CD4-positive, alpha-beta T cell treated with Interleukin-17A for 4 hours (primary cell): ENCODE data around the gene HOTAIR.

Experiments
- DNase-seq: peaks from one replicate; pipeline ENCODE4 v3.0.0-alpha.2; 2020; ENCODE audit warnings: mixed read lengths

Gene HOTAIR

DNA sequence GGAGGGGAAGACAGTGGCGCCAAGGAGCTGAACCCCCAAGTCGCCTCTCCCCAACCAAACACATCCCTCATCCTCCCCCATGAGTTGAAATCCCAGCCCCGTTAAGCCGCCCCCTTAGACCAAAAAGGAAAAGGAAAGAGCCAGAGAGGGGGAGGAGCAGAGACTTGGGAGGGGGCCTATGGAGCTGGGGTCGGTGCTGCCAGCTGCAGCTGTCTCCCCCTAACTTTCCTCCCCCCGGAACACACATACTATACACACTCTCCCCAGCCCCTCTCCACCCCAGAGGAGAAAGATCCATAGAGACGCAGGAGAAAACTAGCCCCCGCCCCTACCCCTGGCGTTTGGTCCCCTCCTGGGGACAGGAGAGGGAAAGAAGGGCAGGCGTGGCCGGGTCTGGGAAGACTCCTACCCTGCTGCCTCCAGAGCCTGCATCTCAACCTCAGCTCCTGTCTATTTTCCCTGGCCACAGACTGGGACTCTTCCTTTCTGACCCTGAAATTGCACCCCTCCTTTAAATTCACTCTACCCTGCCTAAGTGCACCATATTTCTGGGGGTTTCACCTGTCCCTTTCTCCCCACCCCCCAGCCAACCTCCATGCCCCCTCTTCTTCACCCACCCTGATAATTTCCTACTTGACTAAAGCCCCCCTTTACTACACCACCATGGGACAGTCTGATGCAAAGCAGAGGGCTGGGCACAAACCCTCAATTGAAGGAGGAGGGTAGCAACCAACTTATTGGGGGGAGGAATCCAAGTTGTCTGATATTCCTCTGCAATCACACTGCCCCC lies 23.6 kb upstream of the HOTAIR start:
- DNase-seq: no peak

DNA sequence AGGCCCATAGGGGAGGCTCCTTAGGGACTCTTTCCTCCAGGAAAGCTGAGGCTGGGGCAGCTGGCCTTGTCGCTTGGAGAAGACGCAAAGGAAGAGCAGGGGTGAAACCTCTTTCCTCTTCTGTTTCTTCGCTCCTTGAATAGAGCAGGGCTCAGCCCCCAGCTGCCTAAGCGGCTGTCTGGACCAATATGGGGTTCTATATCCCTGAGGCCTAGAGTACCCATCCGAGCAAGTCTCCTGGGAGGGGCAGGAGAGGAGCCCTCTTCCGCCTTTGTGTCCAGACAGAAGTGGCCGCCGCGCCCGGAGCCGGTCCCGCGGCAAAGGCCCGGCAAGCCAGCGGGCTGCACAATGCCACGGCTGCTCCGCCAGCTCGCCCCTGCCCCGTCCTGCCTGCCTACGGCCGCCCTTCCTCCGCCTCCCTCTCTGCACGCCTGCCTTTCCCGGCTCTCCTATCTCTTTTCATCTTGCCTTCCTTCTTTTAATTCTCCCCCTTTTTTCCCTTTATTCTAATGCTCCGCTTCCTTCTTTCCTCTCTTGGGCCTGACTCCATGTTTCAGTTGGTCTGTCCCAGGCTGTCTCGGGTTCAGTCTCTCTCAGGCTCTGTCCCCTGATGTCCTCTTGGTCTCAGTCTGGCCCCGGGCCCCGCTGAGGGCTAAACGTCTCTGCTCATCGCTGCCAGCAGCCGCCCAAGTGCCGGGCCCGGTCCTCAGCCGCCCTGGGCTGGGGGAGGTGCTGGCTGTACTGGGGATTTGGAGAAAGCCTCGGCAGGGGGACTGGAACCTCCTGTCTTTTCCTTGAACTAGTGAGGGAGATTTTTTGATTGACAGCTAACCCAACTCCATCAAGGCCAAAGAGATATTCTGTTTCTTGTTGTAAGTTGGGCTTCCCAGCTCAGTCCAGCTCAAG lies 22.7 kb upstream of the HOTAIR start:
- no peak for DNase-seq

DNA sequence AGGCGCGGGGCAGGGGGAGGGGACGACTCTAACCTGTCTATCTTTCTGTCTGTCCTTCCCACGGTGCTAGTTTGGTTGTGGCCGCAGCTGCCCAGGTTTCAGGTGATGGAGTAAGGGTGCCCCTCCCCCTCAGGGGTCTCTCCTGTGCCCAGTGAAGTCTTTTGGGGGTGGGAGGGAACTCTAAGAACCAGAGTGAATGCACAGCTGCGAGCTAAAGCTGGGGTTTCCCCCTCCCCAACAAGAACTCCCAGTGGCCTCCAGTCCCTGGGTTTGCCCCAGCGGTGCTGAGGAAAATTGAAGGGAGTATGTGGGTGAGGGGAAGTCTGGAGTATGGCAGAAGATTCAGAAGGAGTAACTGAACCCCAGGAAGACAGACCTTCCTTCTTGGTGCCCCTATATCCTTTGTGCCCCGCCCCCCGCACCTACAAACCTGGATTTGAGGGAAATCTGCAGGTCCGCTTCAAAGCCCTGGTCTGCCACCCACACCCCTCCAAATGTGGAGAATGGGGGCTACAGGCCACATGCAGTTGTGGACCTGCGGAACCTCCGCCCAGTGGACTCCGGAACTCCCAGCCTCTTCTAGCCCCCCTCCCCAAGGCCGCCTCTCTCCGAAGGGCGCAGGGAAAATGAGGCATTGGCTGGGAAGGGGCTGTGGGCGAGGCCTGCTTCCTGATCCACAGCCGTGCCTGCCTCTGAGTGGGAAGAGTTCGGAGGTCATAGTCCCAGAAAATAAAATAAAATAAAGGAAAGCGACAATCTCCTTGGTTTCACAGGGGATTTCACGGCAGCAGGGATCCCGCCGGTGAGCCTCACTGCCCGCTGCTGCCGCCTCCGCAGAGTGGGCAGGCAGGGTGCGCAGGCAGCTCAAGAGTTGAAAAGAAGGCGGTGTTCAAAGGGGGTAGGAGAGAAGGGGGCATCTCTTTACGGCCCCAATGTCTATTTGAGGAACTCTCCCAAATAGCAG lies 21.8 kb upstream of the HOTAIR start:
- DNase-seq: no peak

DNA sequence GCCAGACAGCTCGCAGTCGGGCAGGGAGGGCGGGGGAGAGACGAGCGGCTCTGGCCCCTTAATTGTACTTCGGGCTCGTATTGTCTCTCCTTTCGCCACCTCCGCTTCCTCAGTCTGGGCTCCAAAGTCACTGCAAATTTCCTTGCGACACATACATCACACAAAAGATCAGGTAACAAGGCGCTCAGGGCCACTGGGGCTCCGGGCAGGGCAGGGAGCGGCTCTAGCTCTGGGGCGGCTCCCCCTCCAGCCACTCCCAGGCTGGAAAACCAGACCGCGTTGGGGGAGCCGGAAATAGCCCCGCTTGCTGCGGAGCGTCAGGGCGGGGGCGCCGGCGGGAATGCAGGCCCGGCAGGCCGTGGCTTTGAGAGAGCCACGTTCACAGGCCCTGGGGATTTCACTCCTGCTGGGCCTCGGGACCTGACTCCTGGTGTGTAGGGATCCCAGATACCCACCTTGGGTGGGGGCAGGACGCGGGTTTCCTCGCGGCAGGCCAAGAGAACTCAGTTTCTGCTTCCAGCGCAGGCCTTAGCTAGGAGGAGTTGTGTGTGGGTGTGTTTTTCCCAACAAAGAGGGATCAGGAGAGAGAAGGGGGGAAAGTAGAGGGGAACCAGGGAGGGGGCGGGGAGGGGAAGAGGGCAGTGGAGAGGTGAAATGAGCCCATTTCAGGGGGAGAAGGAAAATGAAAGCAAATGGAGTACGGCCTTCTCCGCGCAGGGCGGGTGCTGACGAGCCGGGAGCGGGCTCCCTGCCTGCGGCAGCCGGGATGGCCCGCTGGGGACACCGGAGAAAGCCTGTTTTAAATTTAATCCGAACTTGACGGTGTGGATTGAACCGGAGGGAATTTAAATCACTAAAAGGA lies 20.9 kb upstream of the HOTAIR start:
- DNase-seq: peak; percentile 43

DNA sequence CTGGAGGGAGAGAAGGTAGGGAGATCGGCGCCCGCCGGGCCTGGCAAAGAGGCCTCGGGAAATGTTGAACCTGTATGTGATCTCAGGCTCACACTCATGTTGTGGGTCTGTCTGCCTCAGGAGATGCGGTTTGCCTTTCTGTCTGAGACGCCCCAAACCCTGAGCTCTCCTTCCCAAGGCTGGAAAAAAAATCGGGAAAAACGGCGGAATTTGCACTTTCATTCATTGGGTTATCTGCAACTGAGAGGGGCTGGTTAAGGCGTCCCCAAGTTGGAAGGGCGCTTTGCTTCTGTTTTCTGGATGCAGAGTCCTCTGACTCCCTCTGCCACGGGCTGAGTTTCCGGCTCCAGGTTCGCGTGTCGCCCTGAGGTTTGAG lies 20.2 kb upstream of the HOTAIR start:
- peak; percentile 51 for DNase-seq

DNA sequence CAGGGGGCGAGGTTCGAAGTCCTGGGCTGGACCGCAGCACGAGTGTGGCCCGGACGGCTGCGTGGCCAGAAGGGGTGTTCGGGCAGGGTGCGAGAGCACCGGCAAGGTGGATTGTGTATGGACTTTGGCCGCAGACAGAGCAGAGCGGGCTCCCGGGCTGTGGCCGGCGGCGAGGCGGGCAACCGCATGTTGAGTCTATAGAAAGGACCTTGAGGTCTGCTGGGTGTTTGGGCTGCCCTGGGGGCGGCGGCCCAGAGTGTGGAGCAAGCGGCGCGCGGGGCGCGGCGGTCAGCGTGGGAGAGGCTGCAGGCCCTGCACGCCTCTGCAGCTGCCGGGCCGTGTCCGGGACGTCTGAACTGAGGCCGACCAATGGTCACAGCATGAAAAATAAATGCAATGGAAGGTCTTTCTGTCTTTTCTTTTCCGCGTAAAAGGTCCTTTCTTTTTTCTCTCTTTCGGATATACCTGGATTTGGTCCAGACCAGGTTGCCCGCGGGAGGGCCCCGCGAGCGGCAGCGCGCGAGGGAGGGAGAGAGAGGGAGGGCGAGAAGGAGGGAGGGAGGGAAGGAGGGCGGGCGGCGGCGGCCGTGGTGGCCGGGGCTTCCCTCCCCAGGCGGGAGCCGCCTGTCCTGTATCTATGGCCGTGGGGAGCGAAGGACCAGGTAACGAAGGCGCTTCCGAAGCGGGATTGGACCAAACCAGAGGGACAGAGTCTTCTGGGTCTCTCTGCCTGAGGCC lies 19.7 kb upstream of the HOTAIR start:
- DNase-seq: no peak

DNA sequence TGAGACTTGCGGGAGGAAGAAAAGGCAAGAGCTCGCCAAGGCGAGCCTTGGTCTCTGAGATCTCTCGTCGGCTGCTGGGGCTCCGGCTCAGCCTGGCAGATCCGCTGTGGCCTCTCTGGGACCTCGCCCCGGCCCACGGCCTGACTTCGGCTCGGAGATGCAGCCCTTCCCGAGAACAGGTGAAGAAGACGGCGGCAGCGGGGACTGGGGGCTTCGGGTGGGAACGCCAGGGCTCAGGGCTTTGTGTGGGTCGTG lies 19.2 kb upstream of the HOTAIR start:
- no peak for DNase-seq

DNA sequence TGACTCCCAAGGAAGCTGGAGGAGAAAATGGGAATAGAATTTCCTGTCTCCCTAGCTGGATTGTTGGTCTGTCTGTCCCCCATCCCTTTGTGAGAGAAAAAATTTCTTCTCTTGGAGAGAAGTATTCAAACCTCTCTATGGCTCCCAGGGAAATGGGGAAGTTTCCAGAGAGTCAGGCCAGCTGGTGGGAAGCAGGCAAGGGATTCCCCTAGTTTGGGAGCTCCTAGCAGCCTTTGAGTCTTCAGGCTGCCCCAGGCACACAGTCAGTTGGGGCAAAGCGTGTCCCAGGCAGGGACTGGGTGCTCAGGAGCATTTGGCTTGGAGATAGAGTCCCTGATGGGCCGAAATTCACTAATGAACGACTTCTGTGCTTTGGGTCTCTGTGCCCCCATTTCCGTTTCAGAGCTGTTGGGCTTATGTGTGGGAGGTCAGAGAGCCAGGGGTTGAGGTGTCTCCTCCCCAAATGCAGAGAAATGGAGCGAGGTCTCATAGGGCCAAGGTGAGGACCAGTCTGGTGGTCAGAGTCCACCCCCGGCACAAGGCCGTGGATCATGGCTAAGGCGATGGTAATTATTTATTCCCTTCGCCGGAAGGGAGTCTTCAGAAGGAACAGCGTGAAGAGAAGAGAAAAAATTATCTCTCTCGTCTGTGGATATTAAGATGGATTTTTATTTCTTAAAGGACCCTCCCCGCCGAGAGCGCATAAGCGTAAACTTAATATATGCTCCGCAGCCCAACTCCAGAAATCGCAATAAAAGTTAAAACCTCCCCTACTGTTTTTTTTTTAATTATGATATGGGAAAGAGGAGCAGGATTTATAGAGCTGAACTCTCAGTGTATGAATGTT lies 18.6 kb upstream of the HOTAIR start:
- DNase-seq: no peak

DNA sequence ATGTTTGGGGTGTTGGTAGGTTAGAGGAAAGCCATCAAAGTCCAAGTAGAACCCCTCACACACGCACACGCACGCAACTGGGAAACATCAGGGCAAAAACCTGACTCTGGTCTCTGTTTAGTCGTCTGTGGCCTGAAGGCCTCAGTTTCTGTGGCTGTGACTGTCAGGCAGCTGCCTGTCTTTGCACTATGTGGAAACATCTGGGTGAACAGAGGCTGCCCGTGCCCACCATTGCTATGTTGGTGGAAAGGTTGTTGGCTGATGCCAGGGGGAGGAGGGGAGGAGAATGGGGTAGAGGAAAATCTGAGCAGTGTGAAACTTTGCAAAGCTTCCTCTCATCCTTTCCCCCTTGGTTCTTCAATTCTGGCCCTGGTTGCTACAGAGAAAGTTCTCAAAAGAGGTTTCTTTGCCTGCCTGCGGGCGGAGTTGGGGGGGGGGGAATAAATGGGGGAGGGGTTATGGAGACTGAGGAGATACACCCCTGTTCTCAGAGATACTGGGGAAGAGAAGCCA lies 17.7 kb upstream of the HOTAIR start:
- DNase-seq: no peak

DNA sequence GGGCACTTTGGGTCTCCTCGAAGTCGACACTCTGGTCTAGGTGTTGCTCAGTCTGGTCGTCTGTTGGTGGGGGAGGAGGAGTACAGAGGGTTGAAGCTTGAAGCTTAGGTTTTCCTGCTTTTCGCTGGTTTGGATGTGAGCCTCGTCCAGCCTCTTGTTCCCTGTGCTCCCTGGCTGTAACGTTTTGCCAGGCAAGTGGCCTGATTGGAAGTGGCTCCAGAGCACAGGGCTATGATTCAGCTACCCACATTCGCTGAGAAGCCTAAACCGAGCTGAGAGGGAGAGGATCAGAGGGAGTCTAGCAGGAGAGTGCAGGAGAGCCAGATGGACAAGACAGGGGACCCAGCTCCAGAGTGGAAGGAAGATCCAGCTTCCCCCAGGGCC lies 16.3 kb upstream of the HOTAIR start:
- DNase-seq: no peak

DNA sequence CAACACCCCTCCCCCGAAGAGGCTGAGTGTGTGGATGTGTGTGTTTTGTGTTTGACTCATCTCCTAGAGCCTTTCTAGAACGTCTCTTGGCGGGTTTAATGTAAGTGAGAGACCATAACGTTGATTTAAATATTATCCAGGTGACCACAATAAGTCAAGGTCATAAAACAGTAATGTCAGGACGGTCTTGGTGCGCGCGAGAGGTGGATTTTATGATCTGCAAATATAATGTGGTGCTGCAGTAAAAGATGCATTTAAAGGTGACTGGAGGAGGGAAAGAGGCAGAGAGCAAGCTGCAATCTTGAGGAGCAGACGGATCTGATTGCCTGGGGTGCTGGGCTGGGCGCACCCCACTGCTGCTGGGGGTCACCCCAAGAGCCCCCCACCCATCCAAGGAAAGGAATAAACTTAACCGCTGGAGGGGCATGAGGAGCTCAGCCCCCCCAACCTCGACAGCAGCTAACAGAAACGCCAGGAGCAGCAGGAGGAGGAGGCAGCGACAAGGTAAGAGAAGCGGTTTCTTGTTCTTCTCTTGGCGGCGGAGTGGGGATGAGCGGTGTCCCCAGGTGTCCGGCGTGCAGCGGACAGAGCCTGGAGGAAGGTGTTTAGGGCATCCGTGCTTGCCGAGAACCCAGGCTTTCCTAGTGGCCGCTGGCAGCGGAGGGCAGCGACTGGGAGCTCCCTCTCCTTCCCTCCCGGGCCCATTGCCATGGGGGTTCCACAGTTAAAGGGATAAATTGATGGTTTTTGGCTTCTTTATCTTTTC lies 15.7 kb upstream of the HOTAIR start:
- no peak for DNase-seq

DNA sequence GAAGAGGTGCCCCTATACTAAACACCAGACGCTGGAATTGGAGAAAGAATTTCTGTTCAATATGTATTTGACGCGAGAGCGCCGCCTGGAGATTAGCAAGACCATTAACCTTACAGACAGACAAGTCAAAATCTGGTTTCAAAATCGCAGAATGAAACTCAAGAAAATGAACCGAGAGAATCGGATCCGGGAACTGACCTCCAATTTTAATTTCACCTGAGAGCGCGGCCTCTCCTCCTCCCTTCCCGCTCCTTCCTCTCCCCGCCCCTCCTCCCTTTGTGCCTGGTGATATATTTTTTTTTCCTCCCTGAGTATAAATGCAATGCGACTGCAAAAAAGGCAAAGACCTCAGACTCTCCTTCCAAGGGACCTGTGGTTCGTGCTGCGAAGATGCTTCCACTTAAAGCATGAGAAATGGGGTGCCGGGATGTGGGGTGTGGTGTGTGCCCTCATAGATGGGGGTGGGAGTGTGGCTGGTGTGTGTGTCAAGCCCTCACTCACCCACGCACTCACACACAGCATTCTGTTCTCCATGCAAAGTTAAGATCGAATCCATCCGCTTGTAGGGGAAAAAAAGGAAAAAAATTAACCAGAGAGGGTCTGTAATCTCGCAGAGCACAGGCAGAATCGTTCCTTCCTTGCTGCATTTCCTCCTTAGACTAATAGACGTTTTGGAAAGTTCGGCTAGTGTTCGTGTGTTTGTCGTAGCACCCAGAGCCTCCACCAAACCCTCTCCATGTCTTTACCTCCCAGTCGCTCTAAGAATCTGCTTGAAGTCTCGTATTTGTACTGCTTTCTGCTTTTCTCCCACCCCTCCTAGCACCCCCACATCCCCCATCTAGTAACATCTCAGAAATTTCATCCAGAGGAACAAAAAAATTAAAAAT lies 14.7 kb upstream of the HOTAIR start:
- peak; percentile 36 for DNase-seq

DNA sequence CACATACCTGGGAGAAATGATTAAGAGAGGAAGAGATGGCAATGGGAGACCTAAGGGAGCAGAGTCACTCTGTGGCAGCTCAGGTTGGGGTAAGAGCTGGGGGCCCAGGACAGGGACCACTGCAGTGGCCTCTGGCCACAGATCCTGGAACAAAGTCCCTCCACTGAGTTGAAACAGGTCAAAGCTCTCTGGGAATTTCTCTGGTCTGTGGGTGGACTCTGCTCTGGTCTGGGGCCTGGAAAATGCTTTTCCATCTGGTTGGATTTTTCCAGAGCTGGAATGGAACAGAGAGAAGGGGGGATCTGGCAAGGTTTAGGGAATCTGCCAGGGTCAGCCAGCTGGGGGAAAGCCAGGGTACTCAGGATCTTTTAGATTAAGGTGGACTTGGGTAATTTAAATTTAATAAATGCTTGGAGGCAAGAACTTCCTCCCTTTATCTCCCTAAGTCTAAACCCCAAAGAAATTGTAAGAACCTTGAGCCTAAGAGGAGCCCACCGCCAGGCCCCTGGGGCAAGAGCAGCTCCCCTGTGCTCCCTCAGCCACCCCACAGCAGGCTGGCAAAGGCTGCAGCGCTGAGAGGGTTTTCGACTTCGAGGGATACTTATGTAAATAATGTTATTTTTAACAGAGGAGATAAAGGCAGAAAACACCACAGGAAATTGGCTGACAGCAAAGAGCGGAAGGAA lies 13.9 kb upstream of the HOTAIR start:
- no peak for DNase-seq

DNA sequence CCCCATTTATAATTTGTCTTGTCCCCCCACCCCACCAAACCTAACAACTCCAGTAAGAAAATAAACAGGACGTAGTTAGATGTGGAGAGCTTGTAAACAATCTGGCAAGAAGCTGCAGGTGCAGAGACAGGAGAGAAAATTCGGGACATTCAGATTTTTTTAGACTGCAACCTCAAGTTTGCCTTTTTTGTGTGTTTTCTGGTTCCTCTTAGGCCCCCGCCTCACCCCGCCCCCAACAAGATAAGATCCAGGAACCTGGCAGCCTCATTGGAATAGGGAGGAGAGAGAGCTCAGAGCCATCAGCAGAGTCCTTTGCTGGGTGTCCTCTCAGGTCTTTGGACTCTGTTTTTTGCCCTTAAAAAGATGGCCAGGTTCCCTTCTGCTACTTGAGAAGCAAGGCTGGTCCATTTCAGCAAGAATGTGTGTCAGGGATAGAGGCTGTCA lies 13.1 kb upstream of the HOTAIR start:
- no peak for DNase-seq

DNA sequence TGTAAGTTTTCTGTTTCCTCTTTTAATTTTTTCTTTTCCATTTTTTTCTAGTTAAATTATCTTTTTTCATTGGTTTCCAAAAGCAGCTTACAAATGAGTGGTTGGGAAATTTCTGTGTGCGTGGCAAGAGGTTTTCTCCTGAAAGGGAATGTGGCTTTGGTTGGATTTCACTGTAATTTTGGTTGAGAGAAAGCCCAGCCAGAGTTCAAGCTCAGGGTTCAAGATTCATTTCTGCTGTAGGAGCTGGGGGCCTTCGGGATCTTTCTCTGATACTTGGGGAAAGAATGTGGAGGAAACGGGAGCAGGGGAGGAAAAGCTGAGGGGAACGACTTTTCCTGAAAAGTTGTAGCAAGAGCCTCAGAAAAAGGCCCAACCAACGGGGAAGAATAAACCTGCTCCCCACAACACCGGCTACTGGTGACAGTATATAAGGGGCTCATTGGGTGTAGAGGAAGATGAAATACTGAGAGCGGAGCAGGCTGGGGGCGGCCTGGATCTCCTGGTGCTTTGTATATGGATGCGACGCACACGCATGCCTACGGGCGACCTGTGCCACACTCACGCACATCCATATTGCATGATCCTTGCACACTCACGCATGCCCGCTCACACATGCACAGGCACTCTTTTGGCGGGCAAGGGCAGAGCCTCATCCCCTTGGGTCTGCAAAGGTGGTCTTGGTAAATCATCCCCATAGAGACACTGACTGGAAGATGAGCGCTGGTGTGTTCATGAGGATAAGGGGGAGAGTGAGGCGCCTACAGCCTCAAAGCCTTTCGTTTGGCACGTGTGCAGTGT lies 12.1 kb upstream of the HOTAIR start:
- DNase-seq: no peak

DNA sequence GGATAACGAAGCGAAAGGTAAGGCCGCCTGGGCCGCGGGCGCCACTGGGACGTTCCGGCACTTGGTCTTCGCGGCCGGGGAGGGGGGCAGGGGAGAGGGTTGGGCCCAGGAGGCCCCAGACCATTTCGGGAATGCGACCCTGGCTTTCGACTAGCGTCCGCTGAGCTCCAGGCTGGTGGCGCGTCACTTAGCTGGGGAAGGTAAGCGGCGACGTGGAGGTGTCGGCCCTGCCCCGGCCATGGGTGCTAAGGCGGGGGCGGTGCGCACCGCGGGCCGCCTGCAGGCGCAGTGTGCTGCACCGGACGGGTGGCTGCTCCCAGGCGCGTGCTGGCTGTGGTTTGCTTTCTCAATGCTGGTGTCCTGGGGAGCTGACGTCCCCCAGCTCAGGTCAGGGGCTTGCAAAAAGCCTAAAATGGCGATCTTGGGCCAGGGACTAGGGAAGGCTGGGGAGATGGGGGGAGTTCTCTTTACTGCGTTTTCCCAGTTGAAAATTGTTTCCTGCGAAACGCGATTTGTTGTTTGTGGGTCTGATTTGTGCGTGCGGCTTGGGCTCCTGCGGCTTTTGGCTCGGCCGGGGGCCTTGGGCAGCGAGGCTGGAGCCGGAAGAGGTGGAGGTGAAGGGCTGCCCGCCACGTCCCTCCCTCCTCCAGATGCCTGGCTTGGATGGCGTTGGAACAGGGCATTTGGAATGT lies 11.4 kb upstream of the HOTAIR start:
- peak; percentile 22 for DNase-seq

DNA sequence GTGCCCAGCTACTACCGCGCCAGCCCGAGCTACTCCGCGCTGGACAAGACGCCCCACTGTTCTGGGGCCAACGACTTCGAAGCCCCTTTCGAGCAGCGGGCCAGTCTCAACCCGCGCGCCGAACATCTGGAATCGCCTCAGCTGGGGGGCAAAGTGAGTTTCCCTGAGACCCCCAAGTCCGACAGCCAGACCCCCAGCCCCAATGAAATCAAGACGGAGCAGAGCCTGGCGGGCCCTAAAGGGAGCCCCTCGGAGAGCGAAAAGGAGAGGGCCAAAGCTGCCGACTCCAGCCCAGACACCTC lies 10.9 kb upstream of the HOTAIR start:
- no peak for DNase-seq
